Measurements from ENCODE around the gene SLC25A29. TPM values are rescaled to one million over a fixed set of nuclear protein-coding genes. Genes with fewer than 3 reads are reported as not detected.
A peak's percentile ranks its signal among the peaks of the same experiment; 100 is the strongest.
"Not testable (repeated sequence)": the region's sequence is repeated elsewhere in the genome, so short reads cannot be mapped to it uniquely, and the experiment has no call there.

The SLC25A29 gene
- total and polyA plus RNA-seq, 7 donors = 3.0 to 40.4 (median 26.7) TPM

DNA sequence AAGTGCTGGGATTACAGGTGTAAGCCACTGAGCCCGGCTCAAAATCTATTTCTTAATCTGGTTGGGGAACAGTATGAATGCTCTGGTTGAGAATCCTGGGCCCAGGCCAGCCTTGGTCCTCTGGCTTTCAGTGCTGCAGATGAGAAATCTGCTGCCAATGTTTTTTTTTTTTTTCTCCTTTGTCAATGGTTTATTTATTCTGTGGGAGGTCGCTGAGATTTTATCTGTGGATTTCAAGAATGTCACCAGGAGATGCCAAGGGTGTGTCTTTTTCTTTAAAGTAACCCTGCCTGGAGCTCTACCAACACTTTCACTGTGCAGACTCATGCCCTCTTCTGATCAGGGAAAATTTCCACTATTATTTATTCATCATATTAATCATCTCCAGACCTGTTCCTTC, 3.6 kb downstream of the SLC25A29 start:
- TF ChIP-seq, protein P1, sequence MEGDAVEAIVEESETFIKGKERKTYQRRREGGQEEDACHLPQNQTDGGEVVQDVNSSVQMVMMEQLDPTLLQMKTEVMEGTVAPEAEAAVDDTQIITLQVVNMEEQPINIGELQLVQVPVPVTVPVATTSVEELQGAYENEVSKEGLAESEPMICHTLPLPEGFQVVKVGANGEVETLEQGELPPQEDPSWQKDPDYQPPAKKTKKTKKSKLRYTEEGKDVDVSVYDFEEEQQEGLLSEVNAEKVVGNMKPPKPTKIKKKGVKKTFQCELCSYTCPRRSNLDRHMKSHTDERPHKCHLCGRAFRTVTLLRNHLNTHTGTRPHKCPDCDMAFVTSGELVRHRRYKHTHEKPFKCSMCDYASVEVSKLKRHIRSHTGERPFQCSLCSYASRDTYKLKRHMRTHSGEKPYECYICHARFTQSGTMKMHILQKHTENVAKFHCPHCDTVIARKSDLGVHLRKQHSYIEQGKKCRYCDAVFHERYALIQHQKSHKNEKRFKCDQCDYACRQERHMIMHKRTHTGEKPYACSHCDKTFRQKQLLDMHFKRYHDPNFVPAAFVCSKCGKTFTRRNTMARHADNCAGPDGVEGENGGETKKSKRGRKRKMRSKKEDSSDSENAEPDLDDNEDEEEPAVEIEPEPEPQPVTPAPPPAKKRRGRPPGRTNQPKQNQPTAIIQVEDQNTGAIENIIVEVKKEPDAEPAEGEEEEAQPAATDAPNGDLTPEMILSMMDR (IDR thresholded peaks at IDR 0.05) = no peak
- Histone ChIP-seq H3K36me3 (no peaks in the 10 kb centered on the region), H3K4me3 (no peak overlapping the region), H3K27ac (no peak overlapping the region), H3K27me3 (no peaks in the 10 kb centered on the region), H3K4me1 (peaks cover 0 to 47% (median 42%) of the 10 kb centered on the region in 4 donors), H3K9me3 (no peaks in the 10 kb centered on the region)
- WGBS, 2 donors = 37 to 45% methylated on average over 2 of the region's 2 CpGs
- DNase-seq = no peak
- intact Hi-C loops (cut with DNase I) = no loop called here

DNA sequence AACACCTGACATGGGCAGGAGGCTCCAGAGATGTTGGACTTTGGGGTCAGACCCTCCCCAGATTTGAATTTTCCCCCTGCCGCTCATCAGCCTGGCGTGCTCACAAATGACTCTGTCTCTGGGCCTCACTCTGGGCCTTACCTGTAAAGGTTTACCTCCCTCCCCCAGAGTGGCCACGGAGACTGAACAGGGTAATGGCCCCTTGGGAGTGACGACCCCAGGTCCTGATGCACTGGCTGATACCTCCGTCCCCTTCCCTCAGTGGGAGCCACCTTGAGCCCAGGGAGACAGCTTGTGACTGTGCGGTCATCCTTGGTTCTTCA, 7.0 kb downstream of the SLC25A29 start:
- Histone ChIP-seq H3K27me3 (no peaks in the 10 kb centered on the region), H3K36me3 (no peaks in the 10 kb centered on the region), H3K27ac (peak overlapping the region in 2 of 4 donors; percentile 19 to 30), H3K9me3 (no peaks in the 10 kb centered on the region), H3K4me1 (peaks cover 0 to 42% (median 34%) of the 10 kb centered on the region in 4 donors), H3K4me3 (no peak overlapping the region)
- no peak for TF ChIP-seq POLR2A (IDR thresholded peaks at IDR 0.05)
- TF ChIP-seq EP300 (IDR thresholded peaks at IDR 0.05) = no peak
- TF ChIP-seq, protein P1 (IDR thresholded peaks at IDR 0.05) = no peak
- TF ChIP-seq POLR2AphosphoS5 (IDR thresholded peaks at IDR 0.05) = no peak
- intact Hi-C loops (cut with DNase I) = no loop called here
- WGBS, 2 donors = 96% methylated on average over 6 of the region's 6 CpGs
- DNase-seq = peak; percentile 59

DNA sequence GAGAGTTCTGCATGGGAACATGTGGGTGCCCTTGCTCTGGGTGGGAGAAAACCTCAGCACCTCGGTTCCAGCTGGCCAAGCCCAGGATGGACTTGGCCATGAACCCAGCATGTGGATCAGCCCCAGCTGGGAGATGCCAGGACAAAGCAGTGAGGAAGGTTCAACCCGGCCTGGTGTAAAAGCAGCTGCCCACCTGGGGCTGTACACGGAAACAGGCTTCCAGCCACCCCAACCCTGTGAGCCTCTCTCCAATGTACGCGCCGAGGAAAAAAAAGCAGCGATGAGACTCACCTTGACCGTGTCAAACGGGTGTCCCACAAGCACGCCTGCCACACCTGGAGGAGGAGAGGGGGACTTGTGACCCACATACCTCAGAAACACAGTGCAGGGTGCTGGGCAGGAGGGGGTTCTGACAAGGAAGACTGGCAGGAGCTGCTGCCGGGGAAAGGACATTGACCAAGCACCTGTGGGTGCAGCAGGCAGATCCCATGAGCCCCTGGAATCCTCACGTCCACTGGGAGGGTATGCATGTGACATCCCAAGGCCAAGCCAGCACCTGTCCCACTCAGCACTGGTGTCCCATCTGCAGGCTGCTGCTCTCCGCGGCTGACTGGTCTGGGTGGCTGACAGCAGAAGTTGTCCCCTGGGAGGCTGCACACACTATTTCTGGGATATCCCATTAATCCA, 7.5 kb downstream of the SLC25A29 start:
- intact Hi-C loops (cut with DNase I) = no loop called here
- Histone ChIP-seq H3K27ac (peak overlapping the region; percentile 64 to 88 (median 86)), H3K9me3 (no peaks in the 10 kb centered on the region), H3K27me3 (no peaks in the 10 kb centered on the region), H3K4me3 (no peak overlapping the region), H3K4me1 (peaks cover 0 to 40% (median 35%) of the 10 kb centered on the region in 4 donors), H3K36me3 (no peaks in the 10 kb centered on the region)
- WGBS, 2 donors = 92% methylated on average over 14 of the region's 14 CpGs
- DNase-seq = peak; percentile 65
- no peak for TF ChIP-seq POLR2A (IDR thresholded peaks at IDR 0.05)
- no peak for TF ChIP-seq EP300 (IDR thresholded peaks at IDR 0.05)
- no peak for TF ChIP-seq POLR2AphosphoS5 (IDR thresholded peaks at IDR 0.05)
- TF ChIP-seq, protein P1 (IDR thresholded peaks at IDR 0.05) = no peak

DNA sequence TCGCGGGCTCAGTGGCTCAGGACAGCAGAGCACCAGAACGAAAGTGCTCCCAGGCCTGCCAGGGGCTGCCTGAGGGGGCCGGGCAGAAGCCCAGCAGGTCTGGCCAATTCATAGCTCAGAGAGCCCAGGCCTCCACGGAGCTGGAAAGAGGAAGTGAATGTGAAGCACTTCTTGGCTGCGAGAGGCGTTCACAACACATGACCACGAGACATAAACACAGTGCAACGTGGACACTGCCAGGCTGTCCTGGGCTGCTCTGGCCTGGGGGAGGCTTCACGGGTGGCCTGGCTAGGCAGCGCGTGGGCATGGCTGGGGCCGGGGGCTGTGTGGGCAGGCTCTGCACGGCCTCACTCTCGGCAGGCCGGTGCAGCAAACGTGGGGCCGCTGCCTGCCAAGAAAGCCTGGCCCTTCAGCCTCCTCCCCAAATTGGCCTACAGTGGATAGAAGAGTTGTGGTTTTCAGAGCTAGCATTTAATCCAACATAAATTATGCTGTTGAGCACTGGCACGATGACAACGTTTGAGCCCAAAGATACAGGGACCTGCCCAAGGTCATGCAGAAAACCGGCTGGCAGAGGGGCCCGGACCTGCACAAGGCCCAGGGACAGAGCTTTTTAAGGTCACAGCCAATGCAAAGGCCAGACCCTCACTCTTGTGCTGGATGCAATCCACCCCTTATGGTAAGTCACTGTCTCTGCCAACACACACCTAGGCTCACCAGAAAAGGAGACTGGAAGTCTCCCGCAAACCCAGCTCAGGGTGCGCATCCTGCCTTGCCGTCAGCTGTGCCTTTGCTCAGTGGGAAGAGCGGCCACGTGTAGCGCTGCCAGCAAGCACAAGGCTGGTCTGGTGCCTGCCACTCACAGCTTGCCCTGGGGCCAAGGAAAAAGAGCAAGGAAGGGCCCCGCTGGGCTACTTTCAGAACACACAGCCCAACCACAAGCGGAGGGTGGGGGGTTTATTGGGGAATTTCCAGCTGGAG, 8.6 kb downstream of the SLC25A29 start:
- H3K27ac ChIP-seq = peak overlapping the region; percentile 64 to 88 (median 86)
- no peaks in the 10 kb centered on the region for H3K27me3 ChIP-seq
- H3K36me3 ChIP-seq = peaks cover 0 to 5% (median 0%) of the 10 kb centered on the region in 4 donors
- H3K9me3 ChIP-seq = no peaks in the 10 kb centered on the region
- peak; percentile 96 for DNase-seq
- intact Hi-C loops (cut with DNase I) = no loop called here
- H3K4me3 ChIP-seq = peak overlapping the region in 3 of 4 donors; percentile 20 to 32 (median 29)
- peaks cover 0 to 41% (median 35%) of the 10 kb centered on the region in 4 donors for H3K4me1 ChIP-seq
- TF ChIP-seq EP300 (IDR thresholded peaks at IDR 0.05) = peak in 2 of 4 donors; percentile 54 to 78
- TF ChIP-seq POLR2AphosphoS5 (IDR thresholded peaks at IDR 0.05) = peak; percentile 55 to 91 (median 75)
- TF ChIP-seq, protein P1 (IDR thresholded peaks at IDR 0.05) = no peak
- TF ChIP-seq POLR2A (IDR thresholded peaks at IDR 0.05) = no peak
- 57 to 77% methylated on average over 30 of the region's 30 CpGs for WGBS, 2 donors

DNA sequence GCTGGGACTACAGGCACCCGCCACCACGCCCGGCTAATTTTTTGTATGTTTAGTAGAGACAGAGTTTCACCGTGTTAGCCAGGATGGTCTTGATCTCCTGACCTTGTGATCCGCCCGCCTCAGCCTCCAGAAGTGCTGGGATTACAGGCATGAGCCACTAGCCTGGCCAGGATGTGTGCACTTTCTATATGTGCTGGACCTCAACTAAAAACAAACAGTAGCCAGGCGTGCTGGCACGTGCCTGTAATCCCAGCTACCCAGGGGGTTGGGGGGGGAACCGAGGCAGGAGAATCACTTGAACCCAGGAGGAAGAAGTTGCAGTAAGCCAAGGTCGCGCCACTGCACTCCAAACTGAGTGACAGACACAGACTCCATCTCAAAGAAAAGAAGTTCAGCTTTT, 9.5 kb downstream of the SLC25A29 start:
- intact Hi-C loops (cut with DNase I); H3K9me3 ChIP-seq; H3K27me3 ChIP-seq: not testable (repeated sequence)
- WGBS, 2 donors = 80 to 86% methylated on average over 11 of the region's 11 CpGs
- peak; percentile 65 for DNase-seq
- Histone ChIP-seq H3K27ac (peak overlapping the region; percentile 64 to 88 (median 86)), H3K4me1 (peaks cover 0 to 41% (median 35%) of the 10 kb centered on the region in 4 donors), H3K36me3 (peaks cover under 1 to 13% (median 5%) of the 10 kb centered on the region in 4 donors), H3K4me3 (peak overlapping the region in 3 of 4 donors; percentile 20 to 32 (median 29))

Measured in sigmoid colon (tissue), 7 donors.